DOHH2 (cell line): ENCODE results near the gene NFKBIL1.

Experiments
- H3F3A ChIP-seq: fragments of 200-600 bp; sonication (generic), shearing (Covaris generic); 2 replicates; pipeline ENCODE4 v1.6.0; 2016; ENCODE audit warnings: antibody characterized with exemption, mild to moderate bottlenecking; ENCODE audit not compliant: control insufficient read depth, insufficient read depth
- H3K27ac ChIP-seq: fragments of 200-600 bp; sonication (generic); 2 replicates; pipeline ENCODE4 v1.5.1; 2014; ENCODE audit warnings: low read depth, mild to moderate bottlenecking, low read length, moderate library complexity
- H3K27me3 ChIP-seq: fragments of 200-600 bp; sonication (generic); 2 replicates; pipeline ENCODE4 v1.6.1; 2014; ENCODE audit warnings: mild to moderate bottlenecking, low read length, mixed read lengths; ENCODE audit not compliant: control insufficient read depth
- H3K36me3 ChIP-seq: fragments of 200-600 bp; sonication (generic); 2 replicates; pipeline ENCODE4 v1.6.1; 2014; ENCODE audit warnings: mild to moderate bottlenecking, low read length, moderate library complexity, mixed read lengths; ENCODE audit not compliant: control insufficient read depth
- H3K4me1 ChIP-seq: fragments of 200-600 bp; sonication (generic); 2 replicates; pipeline ENCODE4 v1.6.1; 2014; ENCODE audit warnings: mild to moderate bottlenecking, low read length, mixed read lengths; ENCODE audit not compliant: control insufficient read depth
- H3K4me2 ChIP-seq: fragments of 200-600 bp; sonication (generic); 2 replicates; pipeline ENCODE4 v1.6.0; 2014; ENCODE audit warnings: mild to moderate bottlenecking, low read length, moderate library complexity
- H3K4me3 ChIP-seq: fragments of 200-600 bp; sonication (generic); 2 replicates; pipeline ENCODE4 v1.5.1; 2014; ENCODE audit warnings: mild to moderate bottlenecking, low read length, mixed read lengths
- H3K79me2 ChIP-seq: fragments of 200-600 bp; sonication (generic); 2 replicates; pipeline ENCODE4 v1.6.1; 2014; ENCODE audit warnings: mild to moderate bottlenecking, low read length, mixed read lengths; ENCODE audit not compliant: control insufficient read depth
- H3K9me2 ChIP-seq: fragments of 200-600 bp; sonication (generic); replicated peaks from 2 replicates; pipeline ENCODE4 v1.6.1; 2014; ENCODE audit warnings: mild to moderate bottlenecking, low read length, mixed read lengths; ENCODE audit not compliant: control insufficient read depth
- H3K9me3 ChIP-seq: fragments of 200-600 bp; sonication (generic); 2 replicates; pipeline ENCODE4 v1.6.1; 2014; ENCODE audit warnings: antibody characterized with exemption, low read length, mixed read lengths; ENCODE audit not compliant: control insufficient read depth, insufficient read depth
- H4K20me1 ChIP-seq: fragments of 200-600 bp; sonication (generic); 2 replicates; pipeline ENCODE4 v1.6.0; 2014; ENCODE audit warnings: low read depth, mild to moderate bottlenecking, antibody characterized with exemption, low read length, moderate library complexity; ENCODE audit not compliant: control insufficient read depth, insufficient read depth
- CTCF ChIP-seq: fragments of 200-600 bp; sonication (generic); IDR thresholded peaks from one replicate; pipeline ENCODE4 v1.5.1; 2014; ENCODE audit warnings: antibody characterized with exemption, mild to moderate bottlenecking, low read depth, low read length; ENCODE audit not compliant: poor library complexity, severe bottlenecking
- EZH2phosphoT487 ChIP-seq: fragments of 200-600 bp; sonication (generic); IDR thresholded peaks from 2 replicates; pipeline ENCODE4 v1.6.1; 2017; ENCODE audit warnings: borderline replicate concordance, mild to moderate bottlenecking, antibody characterized with exemption, low read length, moderate library complexity, mixed read lengths

NFKBIL1 gene

GRCh38 chr6:31557443-31558317, 10.3 kb downstream of the NFKBIL1 start:
- peaks cover 5% of the 10 kb centered on the region; the same call in 1 of the 2 replicates for H3K27me3 ChIP-seq
- no peaks in the 10 kb centered on the region for H3K9me2 ChIP-seq
- TF ChIP-seq EZH2phosphoT487 (no peak), CTCF (no peak)
- H3K4me1 ChIP-seq, result peaks cover 67% of the 10 kb centered on the region
- H3K9me3 ChIP-seq, result no peaks in the 10 kb centered on the region
- peaks cover 22% of the 10 kb centered on the region for H3F3A ChIP-seq
- peak overlapping the region; percentile 85 for H3K27ac ChIP-seq
- H4K20me1 ChIP-seq, result no peaks in the 10 kb centered on the region
- H3K79me2 ChIP-seq, result no peaks in the 10 kb centered on the region
- H3K4me2 ChIP-seq, result peak overlapping the region; percentile 79
- H3K4me3 ChIP-seq, result peak overlapping the region; percentile 64
- peaks cover 30% of the 10 kb centered on the region for H3K36me3 ChIP-seq

- no peak for TF ChIP-seq EZH2phosphoT487
- no peak for TF ChIP-seq CTCF
- H3K79me2 ChIP-seq, result no peaks in the 10 kb centered on the region
- H3F3A ChIP-seq, result peaks cover 22% of the 10 kb centered on the region
- no peaks in the 10 kb centered on the region for H4K20me1 ChIP-seq
- H3K36me3 ChIP-seq, result peaks cover 30% of the 10 kb centered on the region
- peaks cover 6% of the 10 kb centered on the region for H3K27me3 ChIP-seq
- H3K27ac ChIP-seq, result peak overlapping the region; percentile 85
- peaks cover 73% of the 10 kb centered on the region for H3K4me1 ChIP-seq
- H3K9me3 ChIP-seq, result no peaks in the 10 kb centered on the region
- no peaks in the 10 kb centered on the region for H3K9me2 ChIP-seq
- H3K4me2 ChIP-seq, result peak overlapping the region; percentile 79
- H3K4me3 ChIP-seq, result peak overlapping the region; percentile 64
Observed at GRCh38 chr6:31558318-31558625, 10.9 kb downstream of the NFKBIL1 start.

GRCh38 chr6:31558631-31559500, 11.5 kb downstream of the NFKBIL1 start:
- Histone ChIP-seq H3K4me3 (peak overlapping the region; percentile 64), H3K27me3 (peaks cover 8% of the 10 kb centered on the region), H3K79me2 (no peaks in the 10 kb centered on the region), H4K20me1 (no peaks in the 10 kb centered on the region), H3K4me2 (peak overlapping the region; percentile 79), H3K9me3 (no peaks in the 10 kb centered on the region), H3K27ac (peak overlapping the region; percentile 85), H3K9me2 (no peaks in the 10 kb centered on the region), H3F3A (peaks cover 20% of the 10 kb centered on the region), H3K36me3 (peaks cover 30% of the 10 kb centered on the region), H3K4me1 (peaks cover 79% of the 10 kb centered on the region)
- no peak for TF ChIP-seq CTCF
- TF ChIP-seq EZH2phosphoT487, result no peak
